ENCODE measurements around the gene RGPD8.
"Not testable (repeated sequence)": the region's sequence is repeated elsewhere in the genome, so short reads cannot be mapped to it uniquely, and the experiment has no call there.

Gene RGPD8

GRCh38 chr2:112360055-112360454 lies 73.4 kb downstream of the RGPD8 start:
- not testable (repeated sequence) for H3K4me1 ChIP-seq (ENCODE audit: control insufficient read depth, insufficient read depth, low read length, poor library complexity, severe bottlenecking); H3K27me3 ChIP-seq (replicated peaks; ENCODE audit: control insufficient read depth, insufficient read depth, low read length, poor library complexity, severe bottlenecking); H3K9me3 ChIP-seq (ENCODE audit: control insufficient read depth, low read length); DNase-seq; H3K36me3 ChIP-seq (ENCODE audit: control insufficient read depth, insufficient read depth, low read length); H3K4me3 ChIP-seq (ENCODE audit: insufficient read depth, low read depth, low read length, poor library complexity, severe bottlenecking); H3K27ac ChIP-seq (ENCODE audit: insufficient read depth, low read length, poor library complexity, severe bottlenecking)

DNA sequence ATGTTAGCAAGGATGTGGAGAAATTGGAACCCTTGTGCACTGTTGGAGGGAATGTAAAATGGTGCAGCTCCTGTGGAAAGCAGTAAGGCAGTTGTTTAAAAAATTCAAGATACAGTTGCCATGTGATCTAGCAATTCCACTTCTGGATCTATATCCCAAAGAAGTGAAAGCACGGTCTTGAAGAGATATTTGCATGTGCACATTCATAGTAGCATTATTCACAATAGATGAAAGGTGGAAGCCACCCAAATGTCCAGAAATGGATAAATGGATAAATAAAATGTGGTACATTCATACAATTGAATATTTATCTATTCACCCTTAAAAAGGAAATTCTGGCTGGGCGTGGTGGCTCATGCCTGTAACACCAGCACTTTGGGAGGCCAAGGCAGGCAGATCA lies 79.1 kb downstream of the RGPD8 start:
- H3K9me3 ChIP-seq (ENCODE audit: control insufficient read depth, low read length); H3K27ac ChIP-seq (ENCODE audit: insufficient read depth, low read length, poor library complexity, severe bottlenecking); DNase-seq; H3K4me1 ChIP-seq (ENCODE audit: control insufficient read depth, insufficient read depth, low read length, poor library complexity, severe bottlenecking); H3K36me3 ChIP-seq (ENCODE audit: control insufficient read depth, insufficient read depth, low read length); H3K4me3 ChIP-seq (ENCODE audit: insufficient read depth, low read depth, low read length, poor library complexity, severe bottlenecking); H3K27me3 ChIP-seq (replicated peaks; ENCODE audit: control insufficient read depth, insufficient read depth, low read length, poor library complexity, severe bottlenecking): not testable (repeated sequence)

- H3K27ac ChIP-seq (ENCODE audit: insufficient read depth, low read length, poor library complexity, severe bottlenecking): not testable (repeated sequence)
These were observed 80.4 kb downstream of the RGPD8 start for GRCh38 chr2:112352809-112353603.

GRCh38 chr2:112352292-112352691 lies 81.2 kb downstream of the RGPD8 start:
- H3K27me3 ChIP-seq (replicated peaks; ENCODE audit: control insufficient read depth, insufficient read depth, low read length, poor library complexity, severe bottlenecking); H3K36me3 ChIP-seq (ENCODE audit: control insufficient read depth, insufficient read depth, low read length); H3K4me1 ChIP-seq (ENCODE audit: control insufficient read depth, insufficient read depth, low read length, poor library complexity, severe bottlenecking); DNase-seq; H3K27ac ChIP-seq (ENCODE audit: insufficient read depth, low read length, poor library complexity, severe bottlenecking); H3K9me3 ChIP-seq (ENCODE audit: control insufficient read depth, low read length); H3K4me3 ChIP-seq (ENCODE audit: insufficient read depth, low read depth, low read length, poor library complexity, severe bottlenecking): not testable (repeated sequence)

More at GRCh38 chr2:112352809-112353603, 80.4 kb downstream of the RGPD8 start:
- H3K27me3 ChIP-seq (replicated peaks; ENCODE audit: control insufficient read depth, insufficient read depth, low read length, poor library complexity, severe bottlenecking); DNase-seq; H3K9me3 ChIP-seq (ENCODE audit: control insufficient read depth, low read length); H3K36me3 ChIP-seq (ENCODE audit: control insufficient read depth, insufficient read depth, low read length); H3K4me1 ChIP-seq (ENCODE audit: control insufficient read depth, insufficient read depth, low read length, poor library complexity, severe bottlenecking); H3K4me3 ChIP-seq (ENCODE audit: insufficient read depth, low read depth, low read length, poor library complexity, severe bottlenecking): not testable (repeated sequence)

GRCh38 chr2:112345030-112346027 lies 88.1 kb downstream of the RGPD8 start:
- Histone ChIP-seq H3K9me3 (ENCODE audit: control insufficient read depth, low read length) (no peaks in the 10 kb centered on the region), H3K27ac (ENCODE audit: insufficient read depth, low read length, poor library complexity, severe bottlenecking) (no peak overlapping the region), H3K4me3 (ENCODE audit: insufficient read depth, low read depth, low read length, poor library complexity, severe bottlenecking) (no peak overlapping the region), H3K4me1 (ENCODE audit: control insufficient read depth, insufficient read depth, low read length, poor library complexity, severe bottlenecking) (no peaks in the 10 kb centered on the region), H3K36me3 (ENCODE audit: control insufficient read depth, insufficient read depth, low read length) (no peaks in the 10 kb centered on the region), H3K27me3 (replicated peaks; ENCODE audit: control insufficient read depth, insufficient read depth, low read length, poor library complexity, severe bottlenecking) (no peaks in the 10 kb centered on the region)
- DNase-seq: no peak

- Histone ChIP-seq H3K9me3 (ENCODE audit: control insufficient read depth, low read length) (no peaks in the 10 kb centered on the region), H3K4me3 (ENCODE audit: insufficient read depth, low read depth, low read length, poor library complexity, severe bottlenecking) (no peak overlapping the region), H3K27me3 (replicated peaks; ENCODE audit: control insufficient read depth, insufficient read depth, low read length, poor library complexity, severe bottlenecking) (no peaks in the 10 kb centered on the region), H3K27ac (ENCODE audit: insufficient read depth, low read length, poor library complexity, severe bottlenecking) (no peak overlapping the region), H3K4me1 (ENCODE audit: control insufficient read depth, insufficient read depth, low read length, poor library complexity, severe bottlenecking) (no peaks in the 10 kb centered on the region), H3K36me3 (ENCODE audit: control insufficient read depth, insufficient read depth, low read length) (no peaks in the 10 kb centered on the region)
- no peak for DNase-seq
These were observed 89.4 kb downstream of the RGPD8 start for GRCh38 chr2:112343827-112344585.

DNA sequence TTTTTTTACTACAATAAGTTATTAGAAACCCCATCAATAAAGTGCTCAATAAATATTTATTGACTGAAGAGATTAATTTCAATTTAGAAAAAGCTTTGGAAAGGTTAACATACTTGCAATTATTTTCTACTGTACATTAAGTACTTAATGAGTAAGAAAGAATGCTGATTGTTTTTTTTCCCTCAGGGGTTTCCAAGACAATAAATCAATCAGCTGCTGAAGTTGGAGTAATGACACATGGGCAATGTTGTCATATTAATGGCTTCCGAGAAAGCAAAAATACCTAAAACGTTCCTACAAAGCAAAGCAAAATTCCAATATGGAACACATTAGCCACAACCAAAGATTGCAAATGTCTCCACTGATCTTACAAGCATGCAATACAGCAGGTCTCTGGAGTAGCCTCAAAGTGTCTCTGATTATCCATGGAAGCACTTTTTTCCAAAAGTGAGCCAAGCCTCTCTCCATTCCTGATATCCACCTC lies 91.3 kb downstream of the RGPD8 start:
- Histone ChIP-seq H3K9me3 (ENCODE audit: control insufficient read depth, low read length) (no peaks in the 10 kb centered on the region), H3K4me3 (ENCODE audit: insufficient read depth, low read depth, low read length, poor library complexity, severe bottlenecking) (no peak overlapping the region), H3K36me3 (ENCODE audit: control insufficient read depth, insufficient read depth, low read length) (no peaks in the 10 kb centered on the region), H3K27me3 (replicated peaks; ENCODE audit: control insufficient read depth, insufficient read depth, low read length, poor library complexity, severe bottlenecking) (no peaks in the 10 kb centered on the region), H3K4me1 (ENCODE audit: control insufficient read depth, insufficient read depth, low read length, poor library complexity, severe bottlenecking) (no peaks in the 10 kb centered on the region), H3K27ac (ENCODE audit: insufficient read depth, low read length, poor library complexity, severe bottlenecking) (no peak overlapping the region)
- no peak for DNase-seq

GRCh38 chr2:112340475-112341267 lies 92.8 kb downstream of the RGPD8 start:
- no peak for DNase-seq
- Histone ChIP-seq H3K27me3 (replicated peaks; ENCODE audit: control insufficient read depth, insufficient read depth, low read length, poor library complexity, severe bottlenecking) (no peaks in the 10 kb centered on the region), H3K9me3 (ENCODE audit: control insufficient read depth, low read length) (no peaks in the 10 kb centered on the region), H3K4me3 (ENCODE audit: insufficient read depth, low read depth, low read length, poor library complexity, severe bottlenecking) (no peak overlapping the region), H3K4me1 (ENCODE audit: control insufficient read depth, insufficient read depth, low read length, poor library complexity, severe bottlenecking) (no peaks in the 10 kb centered on the region), H3K27ac (ENCODE audit: insufficient read depth, low read length, poor library complexity, severe bottlenecking) (no peak overlapping the region), H3K36me3 (ENCODE audit: control insufficient read depth, insufficient read depth, low read length) (no peaks in the 10 kb centered on the region)

GRCh38 chr2:112339986-112340385 lies 93.5 kb downstream of the RGPD8 start:
- Histone ChIP-seq H3K27ac (ENCODE audit: insufficient read depth, low read length, poor library complexity, severe bottlenecking) (no peak overlapping the region), H3K27me3 (replicated peaks; ENCODE audit: control insufficient read depth, insufficient read depth, low read length, poor library complexity, severe bottlenecking) (no peaks in the 10 kb centered on the region), H3K4me1 (ENCODE audit: control insufficient read depth, insufficient read depth, low read length, poor library complexity, severe bottlenecking) (no peaks in the 10 kb centered on the region), H3K9me3 (ENCODE audit: control insufficient read depth, low read length) (no peaks in the 10 kb centered on the region), H3K4me3 (ENCODE audit: insufficient read depth, low read depth, low read length, poor library complexity, severe bottlenecking) (no peak overlapping the region), H3K36me3 (ENCODE audit: control insufficient read depth, insufficient read depth, low read length) (no peaks in the 10 kb centered on the region)
- DNase-seq: no peak
